BLaER1 treated with 17β-estradiol and CSF1 and Interleukin-3, amounts not matched to agents 10 nM and 100 nM (cell line): Measurements from ENCODE around the gene NANOS3.

Experiments used
- H3K27ac ChIP-seq, 11 experiments: shearing (Covaris generic); formaldehyde crosslinking; 2 replicates each; pipeline ENCODE4 v1.8.1; 2022
- H3K27me3 ChIP-seq, 11 experiments: shearing (Covaris generic); formaldehyde crosslinking; 2 replicates each; pipeline ENCODE4 v1.8.1; 2022
- H3K36me3 ChIP-seq, 11 experiments: shearing (Covaris generic); formaldehyde crosslinking; 2 replicates each; pipeline ENCODE4 v1.8.1; 2022
- H3K4me1 ChIP-seq, 10 experiments: shearing (Covaris generic); formaldehyde crosslinking; 2 replicates each; pipeline ENCODE4 v1.8.1; 2022
- H3K4me2 ChIP-seq, 11 experiments: shearing (Covaris generic); formaldehyde crosslinking; 2 replicates each; pipeline ENCODE4 v1.8.1; 2022
- H3K4me3 ChIP-seq, 10 experiments: shearing (Covaris generic); formaldehyde crosslinking; 2 replicates each; pipeline ENCODE4 v1.8.1; 2022
- H3K9ac ChIP-seq, 11 experiments: shearing (Covaris generic); formaldehyde crosslinking; 2 replicates each; pipeline ENCODE4 v1.8.1; 2022
- H3K9me3 ChIP-seq, 11 experiments: shearing (Covaris generic); formaldehyde crosslinking; replicated peaks in 1 of 11; 2 replicates each; pipeline ENCODE4 v1.8.1; 2022
- H4K20me1 ChIP-seq, 11 experiments: shearing (Covaris generic); formaldehyde crosslinking; 2 replicates each; pipeline ENCODE4 v1.8.1; 2022
- Cebpa-rat ChIP-seq, 11 experiments: shearing (Covaris generic); IDR thresholded peaks; 2 replicates each; pipeline ENCODE4 v1.8.1; 2022

NANOS3 gene

DNA sequence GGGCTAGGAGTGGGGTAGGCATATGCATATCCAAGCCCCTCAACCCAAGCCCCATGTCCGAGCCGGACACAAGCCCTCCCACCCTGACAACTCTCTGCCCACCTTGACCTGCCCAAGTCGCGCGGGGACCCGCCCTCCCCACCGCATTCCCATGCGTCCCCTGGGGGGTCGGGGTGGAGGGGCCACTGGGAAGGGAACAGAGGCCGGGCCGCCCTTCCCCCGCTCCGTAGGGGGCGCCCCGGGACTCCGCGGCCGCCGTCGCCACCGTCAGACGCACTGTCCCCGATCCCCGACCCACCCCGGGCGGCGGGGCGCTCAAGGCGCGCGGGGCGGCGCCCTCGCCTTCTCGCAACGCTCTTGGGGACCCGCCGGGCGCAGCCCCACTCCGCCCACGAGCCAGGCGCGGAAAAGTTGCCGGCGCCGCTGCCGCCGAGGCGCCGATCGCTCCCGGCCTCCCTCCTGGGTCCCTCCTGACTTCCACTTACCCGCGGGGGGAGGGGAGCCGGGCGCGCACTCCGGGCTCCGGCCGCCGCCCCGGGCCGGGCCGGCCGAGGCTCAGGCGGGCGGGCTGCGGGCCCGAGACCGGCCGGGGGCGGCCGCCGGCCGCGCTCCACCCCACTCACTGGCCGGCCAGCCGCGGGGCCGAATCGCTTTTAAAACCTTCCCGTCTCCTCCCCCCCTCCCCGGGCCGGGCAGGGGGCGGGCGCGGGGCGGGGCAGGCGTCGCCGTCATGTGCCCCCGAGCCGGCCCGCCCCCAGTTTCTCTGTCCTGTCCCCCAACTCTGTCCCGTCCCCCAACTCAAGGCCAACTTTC is 34.4 kb upstream of the NANOS3 start:
- TF ChIP-seq Cebpa-rat (IDR thresholded peaks at IDR 0.05) = no peak
- Histone ChIP-seq H3K27ac (peak overlapping the region; percentile 94 to 100 (median 98)), H3K9ac (peak overlapping the region; percentile 98 to 100 (median 99)), H4K20me1 (peaks cover 0 to 40% (median 15%) of the 10 kb centered on the region in 11 experiments; a peak in 10 of 22 replicates), H3K4me1 (peaks cover 45 to 90% (median 79%) of the 10 kb centered on the region in 10 experiments), H3K4me2 (peak overlapping the region; percentile 89 to 100 (median 99)), H3K27me3 (no peaks in the 10 kb centered on the region), H3K9me3 (no peaks in the 10 kb centered on the region), H3K36me3 (peaks cover 0 to 21% (median 7%) of the 10 kb centered on the region in 11 experiments; a peak in 14 of 22 replicates), H3K4me3 (peak overlapping the region; percentile 83 to 97 (median 91))

GRCh38 chr19:13843104-13843921 is 33.6 kb upstream of the NANOS3 start:
- H3K4me2 ChIP-seq = peak overlapping the region; percentile 89 to 100 (median 99)
- H3K4me3 ChIP-seq = peak overlapping the region; percentile 83 to 97 (median 91)
- no peak for TF ChIP-seq Cebpa-rat (IDR thresholded peaks at IDR 0.05)
- H3K27me3 ChIP-seq = no peaks in the 10 kb centered on the region
- H4K20me1 ChIP-seq = peaks cover 0 to 40% (median 15%) of the 10 kb centered on the region in 11 experiments; a peak in 10 of 22 replicates
- H3K4me1 ChIP-seq = peaks cover 42 to 88% (median 79%) of the 10 kb centered on the region in 10 experiments
- H3K36me3 ChIP-seq = peaks cover 0 to 15% (median 4%) of the 10 kb centered on the region in 11 experiments; a peak in 14 of 22 replicates
- peak overlapping the region; percentile 94 to 100 (median 98) for H3K27ac ChIP-seq
- H3K9ac ChIP-seq = peak overlapping the region; percentile 98 to 100 (median 99)
- no peaks in the 10 kb centered on the region for H3K9me3 ChIP-seq

- Histone ChIP-seq H4K20me1 (peaks cover 0 to 32% (median 11%) of the 10 kb centered on the region in 11 experiments; a peak in 10 of 22 replicates), H3K36me3 (peaks cover 0 to 10% (median 0%) of the 10 kb centered on the region in 11 experiments; a peak in 5 of 22 replicates), H3K9ac (peak overlapping the region; percentile 98 to 100 (median 99); a peak in 19 of 22 replicates), H3K4me2 (peak overlapping the region; percentile 89 to 100 (median 99)), H3K27me3 (peaks cover 0 to 5% (median 0%) of the 10 kb centered on the region in 11 experiments; a peak in 3 of 22 replicates), H3K4me3 (no peak overlapping the region), H3K4me1 (peaks cover 36 to 87% (median 76%) of the 10 kb centered on the region in 10 experiments), H3K27ac (peak overlapping the region; percentile 94 to 100 (median 98); a peak in 20 of 22 replicates), H3K9me3 (no peaks in the 10 kb centered on the region)
- no peak for TF ChIP-seq Cebpa-rat (IDR thresholded peaks at IDR 0.05)
Observed at GRCh38 chr19:13844130-13844631, 32.8 kb upstream of the NANOS3 start.

GRCh38 chr19:13846557-13847406 is 30.2 kb upstream of the NANOS3 start:
- no peaks in the 10 kb centered on the region for H3K9me3 ChIP-seq
- H3K27ac ChIP-seq = peak overlapping the region; percentile 95 to 100 (median 99)
- no peaks in the 10 kb centered on the region for H3K36me3 ChIP-seq
- H3K4me3 ChIP-seq = peak overlapping the region; percentile 50 to 74 (median 62)
- H3K4me1 ChIP-seq = peaks cover 53 to 81% (median 75%) of the 10 kb centered on the region in 10 experiments
- H3K4me2 ChIP-seq = peak overlapping the region; percentile 70 to 95 (median 90)
- TF ChIP-seq Cebpa-rat (IDR thresholded peaks at IDR 0.05) = peak in 4 of 11 experiments; percentile 57 to 84 (median 70); a peak in 7 of 22 replicates
- H3K9ac ChIP-seq = peak overlapping the region; percentile 91 to 100 (median 96)
- peaks cover 0 to 8% (median under 1%) of the 10 kb centered on the region in 11 experiments; a peak in 9 of 22 replicates for H4K20me1 ChIP-seq
- H3K27me3 ChIP-seq = peaks cover 0 to 21% (median 11%) of the 10 kb centered on the region in 11 experiments; a peak in 10 of 22 replicates

DNA sequence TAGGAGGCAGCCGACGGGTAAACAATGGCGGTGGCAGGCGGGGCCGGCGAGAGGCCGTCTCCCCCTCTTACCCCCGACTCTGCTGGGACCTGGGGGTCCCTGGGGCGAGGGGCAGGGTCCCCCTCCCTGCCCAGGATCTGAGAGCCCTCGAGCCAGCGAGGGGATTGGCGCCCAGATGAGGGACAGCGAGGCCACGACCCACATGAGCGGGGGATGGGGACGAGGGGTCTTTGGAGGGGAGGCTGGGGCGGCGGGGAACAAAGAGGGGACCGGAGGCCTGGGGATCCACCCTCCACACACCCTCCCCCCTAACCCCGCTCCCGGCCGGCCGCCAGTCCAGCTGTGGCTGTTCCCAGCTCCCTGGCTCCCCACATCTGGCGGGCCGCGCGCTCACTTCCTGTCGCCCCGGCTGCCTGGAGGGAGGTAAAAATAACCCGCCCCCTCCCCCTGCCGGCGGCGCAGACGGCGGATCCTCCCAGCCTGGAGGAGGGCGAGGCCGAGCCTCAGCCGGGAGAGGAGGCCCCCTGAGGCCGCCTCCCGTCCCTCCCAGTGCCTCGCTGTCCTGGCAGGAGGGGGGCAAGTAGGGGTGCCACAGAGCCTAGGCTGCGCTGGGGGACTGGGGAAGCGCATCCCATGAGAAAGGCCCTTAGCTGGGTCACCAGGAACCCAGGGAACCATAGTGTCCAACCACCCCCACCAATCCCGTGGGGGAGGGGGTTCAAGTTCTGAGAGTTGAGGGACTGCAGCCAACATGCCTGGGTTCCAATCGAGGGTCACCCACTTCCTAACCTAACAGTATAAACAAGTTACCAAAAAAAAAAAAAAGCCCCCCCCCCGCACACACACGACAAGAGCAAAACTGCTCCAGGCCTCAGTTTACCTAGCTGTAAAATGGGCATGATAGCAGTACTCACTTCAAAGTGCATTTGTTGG is 29.3 kb upstream of the NANOS3 start:
- peaks cover 53 to 81% (median 74%) of the 10 kb centered on the region in 10 experiments for H3K4me1 ChIP-seq
- H3K4me2 ChIP-seq = peak overlapping the region; percentile 70 to 95 (median 90)
- H3K27ac ChIP-seq = peak overlapping the region; percentile 95 to 100 (median 99)
- no peaks in the 10 kb centered on the region for H3K9me3 ChIP-seq
- no peaks in the 10 kb centered on the region for H3K36me3 ChIP-seq
- peaks cover 0 to 21% (median 11%) of the 10 kb centered on the region in 11 experiments; a peak in 10 of 22 replicates for H3K27me3 ChIP-seq
- no peaks in the 10 kb centered on the region for H4K20me1 ChIP-seq
- H3K9ac ChIP-seq = peak overlapping the region; percentile 91 to 100 (median 96)
- TF ChIP-seq Cebpa-rat (IDR thresholded peaks at IDR 0.05) = no peak
- H3K4me3 ChIP-seq = peak overlapping the region; percentile 50 to 74 (median 62)

- H3K9me3 ChIP-seq = no peaks in the 10 kb centered on the region
- H3K4me3 ChIP-seq = no peak overlapping the region; a peak in 1 of 20 replicates
- peaks cover 0 to 21% (median 11%) of the 10 kb centered on the region in 11 experiments; a peak in 10 of 22 replicates for H3K27me3 ChIP-seq
- peaks cover 50 to 77% (median 69%) of the 10 kb centered on the region in 10 experiments for H3K4me1 ChIP-seq
- no peaks in the 10 kb centered on the region for H4K20me1 ChIP-seq
- no peak for TF ChIP-seq Cebpa-rat (IDR thresholded peaks at IDR 0.05)
- H3K9ac ChIP-seq = peak overlapping the region in 9 of 11 experiments; percentile 94 to 100 (median 96); a peak in 13 of 22 replicates
- no peaks in the 10 kb centered on the region for H3K36me3 ChIP-seq
- H3K4me2 ChIP-seq = peak overlapping the region; percentile 70 to 95 (median 90)
- H3K27ac ChIP-seq = peak overlapping the region; percentile 95 to 100 (median 99); a peak in 21 of 22 replicates
Observed at GRCh38 chr19:13848340-13848677, 28.6 kb upstream of the NANOS3 start.
